C4-2B (cell line): ENCODE data around the gene NKIRAS2.

ENCODE experiments used
- CTCF ChIP-seq: fragments of 450-650 bp; conservative IDR thresholded peaks from 2 replicates; pipeline ENCODE4 v1.5.1; 2017; ENCODE audit warnings: mild to moderate bottlenecking
- ZFX ChIP-seq: fragments of 450-650 bp; IDR thresholded peaks from 2 replicates; pipeline ENCODE4 v1.6.1; 2017

- TF ChIP-seq CTCF (no peak), ZFX (no peak)
Measured at GRCh38 chr17:41975099-41976083, 44.5 kb upstream of the NKIRAS2 start.
